Neural progenitor cell (in vitro differentiated cells): ENCODE measurements around the gene EXOC6B.

ENCODE experiments used
- EZH2 ChIP-seq: fragments of 200-600 bp; sonication (generic); IDR thresholded peaks from 2 replicates; pipeline ENCODE4 v1.6.1; 2017; ENCODE audit warnings: antibody characterized with exemption, mild to moderate bottlenecking, moderate library complexity
- EZH2phosphoT487 ChIP-seq: fragments of 200-600 bp; sonication (generic); IDR thresholded peaks from 2 replicates; pipeline ENCODE4 v1.6.1; 2017; ENCODE audit warnings: antibody characterized with exemption
- TF ChIP-seq, protein P1 (sequence below): fragments of 200-600 bp; sonication (generic); IDR thresholded peaks from 2 replicates; pipeline ENCODE4 v1.5.1; 2017; ENCODE audit warnings: antibody characterized with exemption, mild to moderate bottlenecking

- TF ChIP-seq, protein P1, sequence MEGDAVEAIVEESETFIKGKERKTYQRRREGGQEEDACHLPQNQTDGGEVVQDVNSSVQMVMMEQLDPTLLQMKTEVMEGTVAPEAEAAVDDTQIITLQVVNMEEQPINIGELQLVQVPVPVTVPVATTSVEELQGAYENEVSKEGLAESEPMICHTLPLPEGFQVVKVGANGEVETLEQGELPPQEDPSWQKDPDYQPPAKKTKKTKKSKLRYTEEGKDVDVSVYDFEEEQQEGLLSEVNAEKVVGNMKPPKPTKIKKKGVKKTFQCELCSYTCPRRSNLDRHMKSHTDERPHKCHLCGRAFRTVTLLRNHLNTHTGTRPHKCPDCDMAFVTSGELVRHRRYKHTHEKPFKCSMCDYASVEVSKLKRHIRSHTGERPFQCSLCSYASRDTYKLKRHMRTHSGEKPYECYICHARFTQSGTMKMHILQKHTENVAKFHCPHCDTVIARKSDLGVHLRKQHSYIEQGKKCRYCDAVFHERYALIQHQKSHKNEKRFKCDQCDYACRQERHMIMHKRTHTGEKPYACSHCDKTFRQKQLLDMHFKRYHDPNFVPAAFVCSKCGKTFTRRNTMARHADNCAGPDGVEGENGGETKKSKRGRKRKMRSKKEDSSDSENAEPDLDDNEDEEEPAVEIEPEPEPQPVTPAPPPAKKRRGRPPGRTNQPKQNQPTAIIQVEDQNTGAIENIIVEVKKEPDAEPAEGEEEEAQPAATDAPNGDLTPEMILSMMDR = no peak
- TF ChIP-seq EZH2 (no peak), EZH2phosphoT487 (no peak)
Observed at GRCh38 chr2:72712977-72713376, 112.9 kb downstream of the EXOC6B start.
